HCT116 (cell line): ENCODE data around the gene KCND3. TPM values are rescaled to one million over a fixed set of nuclear protein-coding genes. Genes with fewer than 3 reads are reported as not detected.

Source experiments
- ATAC-seq: fragments of 200-7000 bp; cut with Tn5 transposase; 2 replicates; pipeline ENCODE4 v1.9.1; 2020; ENCODE audit warnings: mild to moderate bottlenecking, moderate library complexity
- BruUV-seq: library from RNA; stranded (reverse); fragments of 400-500 nt; replicated peaks from 2 replicates; lab custom pipeline; 2021; lab: Mats Ljungman, UMichigan
- CTCF ChIA-PET: fragments of 300-600 bp; sonication (Branson Sonifier 250); formaldehyde crosslinking; loops from one replicate; lab custom pipeline; 2021; ENCODE audit warnings: antibody characterized with exemption; lab: Charles Lee
- POLR2A ChIA-PET: fragments of 300-600, 350-600 bp; sonication (Branson Sonifier 250); formaldehyde crosslinking; loops from one replicate; lab custom pipeline; 2021; ENCODE audit warnings: antibody characterized with exemption; lab: Charles Lee
- RAD21 ChIA-PET, 2 experiments: fragments of 300-600 bp; sonication (Branson Sonifier 250); formaldehyde crosslinking; loops; one replicate each; lab custom pipeline; 2023; ENCODE audit warnings: low total read pairs in 2 of 2; ENCODE audit not compliant: uncharacterized antibody in 2 of 2, unreplicated experiment in 2 of 2, low non-redundant PET in 1 of 2; lab: Charles Lee
- DNase-seq: peaks from one replicate; pipeline ENCODE4 v3.0.0-alpha.2; 2010; ENCODE audit warnings: low read depth, low spot score
- H2AFZ ChIP-seq: fragments of 200-600 bp; shearing (Covaris generic), sonication (generic); 2 replicates; pipeline ENCODE4 v1.6.1; 2017; ENCODE audit warnings: low read depth, mixed run types, mixed read lengths, antibody characterized with exemption, low read length; ENCODE audit not compliant: poor library complexity, severe bottlenecking
- H3K27ac ChIP-seq: 2 replicates; pipeline ENCODE4 v1.5.1; 2012; ENCODE audit warnings: low read depth, low read length
- H3K27me3 ChIP-seq: fragments of 200-600 bp; sonication (generic); 2 replicates; pipeline ENCODE4 v1.6.1; 2016; ENCODE audit warnings: mixed run types, low read length, mixed read lengths; ENCODE audit not compliant: insufficient read depth
- H3K36me3 ChIP-seq, 2 experiments: fragments of 200-500 bp in 1 of 2; fragments of 200-600 bp in 1 of 2; sonication (Bioruptor generic) in 1 of 2; sonication (generic) in 1 of 2; 2 replicates each; pipeline versions ENCODE4 v1.5.1 to v1.6.1; 2014 to 2016; ENCODE audit warnings: low read length in 2 of 2, inconsistent platforms in 1 of 2, mixed read lengths in 1 of 2, mixed run types in 1 of 2; ENCODE audit not compliant: insufficient read depth in 2 of 2, control insufficient read depth in 1 of 2
- H3K4me1 ChIP-seq, 2 experiments: fragments of 200-600 bp in 1 of 2; sonication (generic) in 1 of 2; 2 replicates each; pipeline versions ENCODE4 v1.5.1 to v1.6.1; 2012 to 2017; ENCODE audit warnings: low read length in 2 of 2, inconsistent platforms in 1 of 2, mild to moderate bottlenecking in 1 of 2, mixed read lengths in 1 of 2, mixed run types in 1 of 2, moderate library complexity in 1 of 2; ENCODE audit not compliant: insufficient read depth in 2 of 2, control insufficient read depth in 1 of 2
- H3K4me2 ChIP-seq: fragments of 200-600 bp; sonication (generic); 2 replicates; pipeline ENCODE4 v1.6.1; 2017; ENCODE audit warnings: mixed run types, low read length, mixed read lengths
- H3K4me3 ChIP-seq, 2 experiments: fragments of 200-600 bp in 1 of 2; sonication (generic) in 1 of 2; replicated peaks in 1 of 2; 2 replicates each; pipeline ENCODE4 v1.5.1; 2011 to 2016; ENCODE audit warnings: low read length in 2 of 2, control low read depth in 1 of 2, low read depth in 1 of 2, mild to moderate bottlenecking in 1 of 2, mixed read lengths in 1 of 2, mixed run types in 1 of 2
- H3K79me2 ChIP-seq: fragments of 200-600 bp; sonication (generic); 2 replicates; pipeline ENCODE4 v1.6.1; 2017; ENCODE audit warnings: mild to moderate bottlenecking, mixed run types, low read length, moderate library complexity, mixed read lengths; ENCODE audit not compliant: insufficient read depth
- H3K9ac ChIP-seq: fragments of 200-600 bp; sonication (generic); 2 replicates; pipeline ENCODE4 v1.6.1; 2016; ENCODE audit warnings: low read length, mixed read lengths
- H3K9me2 ChIP-seq: fragments of 200-600 bp; sonication (generic), shearing (Covaris generic); 2 replicates; pipeline ENCODE4 v1.6.1; 2017; ENCODE audit warnings: mixed run types, mild to moderate bottlenecking, moderate library complexity; ENCODE audit not compliant: insufficient read depth
- H3K9me3 ChIP-seq, 2 experiments: fragments of 200-500 bp in 1 of 2; fragments of 200-600 bp in 1 of 2; sonication (Bioruptor generic) in 1 of 2; sonication (generic) in 1 of 2; 2 replicates each; pipeline ENCODE4 v1.6.1; 2014 to 2017; ENCODE audit warnings: low read length in 2 of 2, mixed read lengths in 2 of 2, inconsistent platforms in 1 of 2, low read depth in 1 of 2, mild to moderate bottlenecking in 1 of 2, mixed run types in 1 of 2, moderate library complexity in 1 of 2; ENCODE audit not compliant: control insufficient read depth in 1 of 2, insufficient read depth in 1 of 2
- H4K20me1 ChIP-seq: fragments of 200-600 bp; sonication (generic), shearing (Covaris generic); 2 replicates; pipeline ENCODE4 v1.6.1; 2017; ENCODE audit warnings: mixed run types, mild to moderate bottlenecking, moderate library complexity; ENCODE audit not compliant: insufficient read depth
- CBX3 ChIP-seq: IDR thresholded peaks from 2 replicates; pipeline ENCODE4 v1.6.1; 2012; ENCODE audit warnings: low read depth
- EGR1 ChIP-seq: IDR thresholded peaks from 2 replicates; pipeline ENCODE4 v1.6.1; 2012; ENCODE audit warnings: low read depth
- ELF1 ChIP-seq: IDR thresholded peaks from 2 replicates; pipeline ENCODE4 v1.6.1; 2012; ENCODE audit warnings: low read depth, borderline replicate concordance
- EZH2 ChIP-seq: fragments of 200-600 bp; sonication (generic); IDR thresholded peaks from 2 replicates; pipeline ENCODE4 v1.6.1; 2017; ENCODE audit warnings: antibody characterized with exemption, mixed run types
- EZH2phosphoT487 ChIP-seq: fragments of 200-600 bp; IDR thresholded peaks from 2 replicates; pipeline ENCODE4 v1.6.1; 2018; ENCODE audit warnings: antibody characterized with exemption, borderline replicate concordance
- JUND ChIP-seq: IDR thresholded peaks from 2 replicates; pipeline ENCODE4 v1.6.1; 2012
- POLR2A ChIP-seq: IDR thresholded peaks from 2 replicates; pipeline ENCODE4 v1.7.0; 2011; ENCODE audit warnings: borderline replicate concordance; ENCODE audit not compliant: insufficient read depth, insufficient read length; ENCODE audit errors: extremely low read depth
- RAD21 ChIP-seq: IDR thresholded peaks from 2 replicates; pipeline ENCODE4 v1.6.1; 2012; ENCODE audit warnings: low read depth, mild to moderate bottlenecking
- SIN3A ChIP-seq: IDR thresholded peaks from 2 replicates; pipeline ENCODE4 v1.6.1; 2012; ENCODE audit warnings: low read depth
- SP1 ChIP-seq: IDR thresholded peaks from 2 replicates; pipeline ENCODE4 v1.6.1; 2012; ENCODE audit warnings: low read depth
- SRF ChIP-seq: IDR thresholded peaks from 2 replicates; pipeline ENCODE4 v1.6.1; 2012; ENCODE audit warnings: low read depth
- ZFX ChIP-seq: fragments of 450-650 bp; IDR thresholded peaks from 2 replicates; pipeline ENCODE4 v1.6.1; 2017
- ZNF274 ChIP-seq: fragments of 200-500 bp; sonication (Bioruptor generic); IDR thresholded peaks from 2 replicates; pipeline ENCODE4 v1.6.1; 2014; ENCODE audit warnings: mild to moderate bottlenecking, low read depth, low read length, inconsistent platforms
- intact Hi-C: fragments of 100-400 bp; cut with micrococcal nuclease; formaldehyde crosslinking; loops from 2 replicates; pipeline ENCODE4 v1.10.0; 2022
- total RNA-seq: library from RNA; stranded (reverse); gene quantifications from one replicate; pipeline ENCODE4 v1.2.1, GENCODE V29; 2021; ENCODE audit not compliant: unreplicated experiment
- TF ChIP-seq, protein P1 (sequence below): IDR thresholded peaks from 2 replicates; pipeline ENCODE4 v1.6.1; 2012
- TF ChIP-seq, protein P2 (sequence below): IDR thresholded peaks from 2 replicates; pipeline ENCODE4 v1.6.1; 2011; ENCODE audit warnings: mild to moderate bottlenecking, low read length, moderate library complexity; ENCODE audit not compliant: insufficient replicate concordance; ENCODE audit errors: extremely low read depth
- TF ChIP-seq, protein P3 (sequence below), 3 experiments: fragments of 200-600 bp in 1 of 3; sonication (generic) in 1 of 3; IDR thresholded peaks in 2 of 3; conservative IDR thresholded peaks in 1 of 3; 2 replicates each; pipeline ENCODE4 v1.5.1; 2012 to 2017; ENCODE audit warnings: low read depth in 2 of 3, low read length in 2 of 3, antibody characterized with exemption in 1 of 3, borderline replicate concordance in 1 of 3, control low read depth in 1 of 3, mild to moderate bottlenecking in 1 of 3, mixed read lengths in 1 of 3, mixed run types in 1 of 3, moderate library complexity in 1 of 3; ENCODE audit not compliant: insufficient read depth in 1 of 3
- TF ChIP-seq, protein P4 (sequence below): IDR thresholded peaks from 2 replicates; pipeline ENCODE4 v1.6.1; 2012

Gene KCND3
- total RNA-seq, 1 experiment from 2014 or later = 0.44 TPM

DNA sequence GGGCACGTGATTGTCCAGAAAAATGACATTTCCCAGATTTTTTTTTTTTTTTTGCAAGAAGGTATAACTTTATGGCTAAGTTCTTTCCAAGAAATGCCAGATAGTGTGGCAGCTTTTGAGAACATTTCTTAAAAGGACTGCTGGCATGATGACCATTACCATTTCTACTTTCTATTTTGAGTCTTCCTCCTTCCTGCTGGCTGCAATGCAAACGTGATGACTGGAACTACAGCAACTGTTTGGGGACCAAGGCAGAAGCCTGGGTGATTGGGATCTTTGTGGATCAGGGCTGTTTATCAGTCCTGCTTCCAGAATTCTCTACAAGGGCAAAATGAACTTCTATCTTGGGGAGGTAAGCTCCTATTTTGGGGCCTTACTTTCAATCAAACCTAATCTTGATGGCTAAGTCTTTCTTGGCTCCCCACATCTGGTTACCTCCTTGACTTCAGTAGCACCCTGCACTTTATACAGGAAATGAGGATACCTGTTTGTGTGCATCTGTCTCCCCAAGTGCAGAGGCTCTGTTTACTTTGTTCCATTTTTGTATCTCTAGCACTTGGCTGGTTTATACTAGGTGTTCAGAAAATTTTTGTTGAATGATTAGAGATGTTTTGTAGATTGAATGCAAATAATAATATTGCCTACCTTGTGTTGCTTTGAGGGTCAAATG lies 237.4 kb downstream of the KCND3 start:
- Histone ChIP-seq H3K4me2 (no peak overlapping the region), H3K27ac (no peak overlapping the region), H3K4me3 (no peak overlapping the region), H3K27me3 (no peaks in the 10 kb centered on the region), H3K9me2 (no peaks in the 10 kb centered on the region), H3K9ac (no peak overlapping the region), H3K4me1 (peaks cover 10 to 17% of the 10 kb centered on the region in 2 experiments), H3K36me3 (no peaks in the 10 kb centered on the region), H4K20me1 (no peaks in the 10 kb centered on the region), H2AFZ (no peak overlapping the region), H3K79me2 (peaks cover 13% of the 10 kb centered on the region), H3K9me3 (no peaks in the 10 kb centered on the region)
- BruUV-seq = no TSS peak
- RAD21 ChIA-PET = no interaction called here
- no peak for ATAC-seq
- TF ChIP-seq RAD21 (no peak), ELF1 (no peak), EGR1 (no peak), SIN3A (no peak), SRF (no peak), EZH2 (no peak), CBX3 (no peak), ZFX (no peak), SP1 (no peak), ZNF274 (no peak), POLR2A (no peak)
- TF ChIP-seq, protein P1, sequence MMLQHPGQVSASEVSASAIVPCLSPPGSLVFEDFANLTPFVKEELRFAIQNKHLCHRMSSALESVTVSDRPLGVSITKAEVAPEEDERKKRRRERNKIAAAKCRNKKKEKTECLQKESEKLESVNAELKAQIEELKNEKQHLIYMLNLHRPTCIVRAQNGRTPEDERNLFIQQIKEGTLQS = no peak
- CTCF ChIA-PET = interaction anchor here (2.6 to 3.8 kb wide), 2 partner anchors 37 to 270 kb away, joined by 7 to 20 read pairs; no protein-coding TSS in a partner anchor
- intact Hi-C loops = no loop called here
- POLR2A ChIA-PET = no interaction called here
- no peak for DNase-seq

DNA sequence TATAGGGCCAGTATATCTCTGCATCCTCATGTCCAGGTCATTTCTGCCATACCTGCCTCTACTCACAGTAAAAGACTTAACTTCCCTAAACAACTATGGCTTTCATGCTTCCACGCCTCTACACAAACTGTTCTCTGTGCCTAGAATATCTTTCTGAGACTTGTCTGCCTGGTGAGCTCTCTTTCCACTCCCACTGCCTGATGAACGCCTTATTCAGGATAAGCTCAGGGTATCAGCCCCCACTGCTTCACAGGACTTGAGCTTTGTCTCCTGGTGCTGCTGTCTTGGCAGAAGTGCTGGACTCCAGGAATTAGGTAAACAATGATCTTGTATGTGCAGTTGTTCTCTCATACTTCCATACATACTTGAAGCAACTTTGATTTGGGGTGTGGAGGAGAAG lies 238.6 kb downstream of the KCND3 start:
- Histone ChIP-seq H3K4me3 (no peak overlapping the region), H3K4me2 (no peak overlapping the region), H3K27ac (no peak overlapping the region), H3K4me1 (peaks cover 6 to 16% of the 10 kb centered on the region in 2 experiments), H3K36me3 (no peaks in the 10 kb centered on the region), H3K9me2 (no peaks in the 10 kb centered on the region), H2AFZ (no peak overlapping the region), H3K9ac (no peak overlapping the region), H3K9me3 (no peaks in the 10 kb centered on the region), H3K27me3 (no peaks in the 10 kb centered on the region), H3K79me2 (peaks cover 1% of the 10 kb centered on the region; the same call in 1 of the 2 replicates), H4K20me1 (no peaks in the 10 kb centered on the region)
- ChIA-PET RAD21 (no interaction called here), POLR2A (no interaction called here), CTCF (interaction anchor here (2.6 to 3.8 kb wide), 2 partner anchors 36 to 269 kb away, joined by 7 to 20 read pairs; no protein-coding TSS in a partner anchor)
- intact Hi-C loops = no loop called here
- no peak for ATAC-seq
- DNase-seq = no peak
- no TSS peak for BruUV-seq
- no peak for TF ChIP-seq POLR2A
- no peak for TF ChIP-seq EGR1
- TF ChIP-seq, protein P2, sequence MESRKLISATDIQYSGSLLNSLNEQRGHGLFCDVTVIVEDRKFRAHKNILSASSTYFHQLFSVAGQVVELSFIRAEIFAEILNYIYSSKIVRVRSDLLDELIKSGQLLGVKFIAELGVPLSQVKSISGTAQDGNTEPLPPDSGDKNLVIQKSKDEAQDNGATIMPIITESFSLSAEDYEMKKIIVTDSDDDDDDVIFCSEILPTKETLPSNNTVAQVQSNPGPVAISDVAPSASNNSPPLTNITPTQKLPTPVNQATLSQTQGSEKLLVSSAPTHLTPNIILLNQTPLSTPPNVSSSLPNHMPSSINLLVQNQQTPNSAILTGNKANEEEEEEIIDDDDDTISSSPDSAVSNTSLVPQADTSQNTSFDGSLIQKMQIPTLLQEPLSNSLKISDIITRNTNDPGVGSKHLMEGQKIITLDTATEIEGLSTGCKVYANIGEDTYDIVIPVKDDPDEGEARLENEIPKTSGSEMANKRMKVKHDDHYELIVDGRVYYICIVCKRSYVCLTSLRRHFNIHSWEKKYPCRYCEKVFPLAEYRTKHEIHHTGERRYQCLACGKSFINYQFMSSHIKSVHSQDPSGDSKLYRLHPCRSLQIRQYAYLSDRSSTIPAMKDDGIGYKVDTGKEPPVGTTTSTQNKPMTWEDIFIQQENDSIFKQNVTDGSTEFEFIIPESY = no peak
- TF ChIP-seq JUND = no peak
- no peak for TF ChIP-seq ZNF274
- TF ChIP-seq, protein P3, sequence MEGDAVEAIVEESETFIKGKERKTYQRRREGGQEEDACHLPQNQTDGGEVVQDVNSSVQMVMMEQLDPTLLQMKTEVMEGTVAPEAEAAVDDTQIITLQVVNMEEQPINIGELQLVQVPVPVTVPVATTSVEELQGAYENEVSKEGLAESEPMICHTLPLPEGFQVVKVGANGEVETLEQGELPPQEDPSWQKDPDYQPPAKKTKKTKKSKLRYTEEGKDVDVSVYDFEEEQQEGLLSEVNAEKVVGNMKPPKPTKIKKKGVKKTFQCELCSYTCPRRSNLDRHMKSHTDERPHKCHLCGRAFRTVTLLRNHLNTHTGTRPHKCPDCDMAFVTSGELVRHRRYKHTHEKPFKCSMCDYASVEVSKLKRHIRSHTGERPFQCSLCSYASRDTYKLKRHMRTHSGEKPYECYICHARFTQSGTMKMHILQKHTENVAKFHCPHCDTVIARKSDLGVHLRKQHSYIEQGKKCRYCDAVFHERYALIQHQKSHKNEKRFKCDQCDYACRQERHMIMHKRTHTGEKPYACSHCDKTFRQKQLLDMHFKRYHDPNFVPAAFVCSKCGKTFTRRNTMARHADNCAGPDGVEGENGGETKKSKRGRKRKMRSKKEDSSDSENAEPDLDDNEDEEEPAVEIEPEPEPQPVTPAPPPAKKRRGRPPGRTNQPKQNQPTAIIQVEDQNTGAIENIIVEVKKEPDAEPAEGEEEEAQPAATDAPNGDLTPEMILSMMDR (IDR thresholded peaks at IDR 0.05 in 2 of 3, conservative IDR thresholded peaks at IDR 0.05 in 1 of 3; ENCODE audit: borderline replicate concordance in 1 of 3, insufficient read depth in 1 of 3, low read depth in 2 of 3, low read length in 2 of 3) = no peak
- TF ChIP-seq RAD21 = no peak
- no peak for TF ChIP-seq ELF1
- no peak for TF ChIP-seq EZH2phosphoT487
- TF ChIP-seq, protein P4, sequence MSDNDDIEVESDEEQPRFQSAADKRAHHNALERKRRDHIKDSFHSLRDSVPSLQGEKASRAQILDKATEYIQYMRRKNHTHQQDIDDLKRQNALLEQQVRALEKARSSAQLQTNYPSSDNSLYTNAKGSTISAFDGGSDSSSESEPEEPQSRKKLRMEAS = no peak
